GM23338 (cell line): ENCODE measurements around the gene HSPA12A. TPM values are rescaled to one million over a fixed set of nuclear protein-coding genes. Genes with fewer than 3 reads are reported as not detected.

Experiments
- ATAC-seq: fragments of 200-7000 bp; cut with Tn5 transposase; 3 replicates; pipeline ENCODE4 v1.9.1; 2020
- DNase-seq: peaks from one replicate; pipeline ENCODE4 v3.0.0-alpha.2; 2015; ENCODE audit warnings: low spot score
- H2AFZ ChIP-seq: fragments of 200-600 bp; sonication (generic); 2 replicates; pipeline ENCODE4 v1.8.0; 2016; ENCODE audit warnings: antibody characterized with exemption, mild to moderate bottlenecking, moderate library complexity
- H3F3A ChIP-seq: fragments of 200-600 bp; sonication (generic); replicated peaks from 2 replicates; pipeline ENCODE4 v1.8.0; 2017; ENCODE audit warnings: antibody characterized with exemption, mixed run types, low read depth
- H3K27ac ChIP-seq: fragments of 200-600 bp; sonication (generic); 2 replicates; pipeline ENCODE4 v1.6.1; 2016; ENCODE audit warnings: low read depth
- H3K27me3 ChIP-seq: fragments of 200-600 bp; sonication (generic); 2 replicates; pipeline ENCODE4 v1.8.0; 2016; ENCODE audit warnings: mild to moderate bottlenecking, mixed run types, moderate library complexity; ENCODE audit not compliant: insufficient read depth
- H3K36me3 ChIP-seq: fragments of 200-600 bp; sonication (generic); 2 replicates; pipeline ENCODE4 v1.8.0; 2016; ENCODE audit warnings: mild to moderate bottlenecking; ENCODE audit not compliant: insufficient read depth
- H3K4me1 ChIP-seq: fragments of 200-600 bp; sonication (generic); 2 replicates; pipeline ENCODE4 v1.8.0; 2016; ENCODE audit warnings: mild to moderate bottlenecking, moderate library complexity; ENCODE audit not compliant: insufficient read depth
- H3K4me2 ChIP-seq: fragments of 200-600 bp; sonication (generic); 2 replicates; pipeline ENCODE4 v1.7.1; 2017; ENCODE audit warnings: mixed run types
- H3K4me3 ChIP-seq: fragments of 200-600 bp; sonication (generic); 2 replicates; pipeline ENCODE4 v1.6.1; 2016; ENCODE audit warnings: mixed run types
- H3K79me2 ChIP-seq: fragments of 200-600 bp; sonication (generic); replicated peaks from 2 replicates; pipeline ENCODE4 v1.8.0; 2017; ENCODE audit warnings: mild to moderate bottlenecking; ENCODE audit not compliant: insufficient read depth
- H3K9me2 ChIP-seq: fragments of 200-600 bp; sonication (generic); 2 replicates; pipeline ENCODE4 v1.8.0; 2017; ENCODE audit not compliant: insufficient read depth
- H4K20me1 ChIP-seq: fragments of 200-600 bp; sonication (generic); replicated peaks from 2 replicates; pipeline ENCODE4 v1.8.0; 2017; ENCODE audit warnings: mild to moderate bottlenecking; ENCODE audit not compliant: insufficient read depth
- H3K27ac Mint-ChIP-seq: 2 replicates; pipeline ENCODE4 v1.8.0; 2020; ENCODE audit warnings: inconsistent platforms, mild to moderate bottlenecking, moderate library complexity, mixed read lengths
- H3K27me3 Mint-ChIP-seq: 3 replicates; pipeline ENCODE4 v1.8.0; 2022; ENCODE audit warnings: low read depth, mild to moderate bottlenecking, moderate library complexity, mixed read lengths, inconsistent platforms; ENCODE audit not compliant: insufficient read depth, poor library complexity
- H3K36me3 Mint-ChIP-seq: 3 replicates; pipeline ENCODE4 v1.8.0; 2021; ENCODE audit warnings: low read depth, mild to moderate bottlenecking, inconsistent platforms, moderate library complexity, mixed read lengths
- H3K4me1 Mint-ChIP-seq: 3 replicates; pipeline ENCODE4 v1.8.0; 2020; ENCODE audit warnings: mild to moderate bottlenecking, inconsistent platforms, mixed read lengths
- H3K4me3 Mint-ChIP-seq: 3 replicates; pipeline ENCODE4 v1.8.0; 2021; ENCODE audit warnings: moderate library complexity, mild to moderate bottlenecking, inconsistent platforms, mixed read lengths
- H3K9me3 Mint-ChIP-seq: 3 replicates; pipeline ENCODE4 v1.8.0; 2020; ENCODE audit warnings: moderate library complexity, mild to moderate bottlenecking, inconsistent platforms, mixed read lengths
- ETS1 ChIP-seq: IDR thresholded peaks from 2 replicates; pipeline ENCODE4 v1.6.1; 2016; ENCODE audit warnings: antibody characterized with exemption
- EZH2 ChIP-seq: fragments of 200-600 bp; sonication (generic); IDR thresholded peaks from one replicate; pipeline ENCODE4 v1.8.0; 2017; ENCODE audit warnings: antibody characterized with exemption, mild to moderate bottlenecking, low read depth; ENCODE audit not compliant: unreplicated experiment
- POLR2AphosphoS5 ChIP-seq: IDR thresholded peaks from 2 replicates; pipeline ENCODE4 v1.6.1; 2016; ENCODE audit warnings: antibody characterized with exemption, low read depth
- STAT1 ChIP-seq: IDR thresholded peaks from one replicate; pipeline ENCODE4 v1.6.1; 2016; ENCODE audit warnings: antibody characterized with exemption; ENCODE audit not compliant: unreplicated experiment
- ZNF114 ChIP-seq: fragments of 250-450 bp; sonication (Bioruptor Pico); IDR thresholded peaks from 2 replicates; pipeline ENCODE4 v1.5.0; 2020; ENCODE audit warnings: mild to moderate bottlenecking, moderate library complexity
- ZNF331 ChIP-seq: fragments of 250-450 bp; sonication (Bioruptor Pico); IDR thresholded peaks from 2 replicates; pipeline ENCODE4 v1.5.0; 2020; ENCODE audit warnings: low read depth, mild to moderate bottlenecking, moderate library complexity
- polyA plus RNA-seq: library from polyadenylated mRNA; unstranded; fragments of >200 nt; fragmentation: Nextera tagmentation; extraction: Ambion mirVana; gene quantifications from 2 replicates; pipeline ENCODE4 v1.2.1, GENCODE V29; 2016
- total RNA-seq: library from RNA; depleted of rRNA; stranded (reverse); fragments of >200 nt; shearing (Covaris generic); gene quantifications from 2 replicates; pipeline ENCODE4 v1.2.3, GENCODE V29; 2014
- TF ChIP-seq, protein P1 (sequence below), 2 experiments: fragments of 200-600 bp in 1 of 2; sonication (generic) in 1 of 2; conservative IDR thresholded peaks; 2 replicates each; pipeline versions ENCODE4 v1.5.1 to v1.6.1; 2016 to 2017; ENCODE audit warnings: antibody characterized with exemption in 2 of 2, low read depth in 2 of 2, mild to moderate bottlenecking in 2 of 2, moderate library complexity in 1 of 2
- TF ChIP-seq, protein P2 (sequence below): fragments of 250-450 bp; sonication (Bioruptor Pico); IDR thresholded peaks from 2 replicates; pipeline ENCODE4 v1.5.0; 2020; ENCODE audit warnings: mild to moderate bottlenecking, moderate library complexity

The HSPA12A gene
- total and polyA plus RNA-seq, 2 experiments from 2014 or later = 4.4 to 6.3 TPM

GRCh38 chr10:116764979-116765378 is 22.6 kb upstream of the HSPA12A start (continued):
- TF ChIP-seq, protein P1, sequence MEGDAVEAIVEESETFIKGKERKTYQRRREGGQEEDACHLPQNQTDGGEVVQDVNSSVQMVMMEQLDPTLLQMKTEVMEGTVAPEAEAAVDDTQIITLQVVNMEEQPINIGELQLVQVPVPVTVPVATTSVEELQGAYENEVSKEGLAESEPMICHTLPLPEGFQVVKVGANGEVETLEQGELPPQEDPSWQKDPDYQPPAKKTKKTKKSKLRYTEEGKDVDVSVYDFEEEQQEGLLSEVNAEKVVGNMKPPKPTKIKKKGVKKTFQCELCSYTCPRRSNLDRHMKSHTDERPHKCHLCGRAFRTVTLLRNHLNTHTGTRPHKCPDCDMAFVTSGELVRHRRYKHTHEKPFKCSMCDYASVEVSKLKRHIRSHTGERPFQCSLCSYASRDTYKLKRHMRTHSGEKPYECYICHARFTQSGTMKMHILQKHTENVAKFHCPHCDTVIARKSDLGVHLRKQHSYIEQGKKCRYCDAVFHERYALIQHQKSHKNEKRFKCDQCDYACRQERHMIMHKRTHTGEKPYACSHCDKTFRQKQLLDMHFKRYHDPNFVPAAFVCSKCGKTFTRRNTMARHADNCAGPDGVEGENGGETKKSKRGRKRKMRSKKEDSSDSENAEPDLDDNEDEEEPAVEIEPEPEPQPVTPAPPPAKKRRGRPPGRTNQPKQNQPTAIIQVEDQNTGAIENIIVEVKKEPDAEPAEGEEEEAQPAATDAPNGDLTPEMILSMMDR (conservative IDR thresholded peaks at IDR 0.05; ENCODE audit: low read depth in 2 of 2) = no peak
- no peak for TF ChIP-seq ETS1
- no peak for TF ChIP-seq ZNF114
- no peak for TF ChIP-seq ZNF331 (CRISPR knock-in tag)

DNA sequence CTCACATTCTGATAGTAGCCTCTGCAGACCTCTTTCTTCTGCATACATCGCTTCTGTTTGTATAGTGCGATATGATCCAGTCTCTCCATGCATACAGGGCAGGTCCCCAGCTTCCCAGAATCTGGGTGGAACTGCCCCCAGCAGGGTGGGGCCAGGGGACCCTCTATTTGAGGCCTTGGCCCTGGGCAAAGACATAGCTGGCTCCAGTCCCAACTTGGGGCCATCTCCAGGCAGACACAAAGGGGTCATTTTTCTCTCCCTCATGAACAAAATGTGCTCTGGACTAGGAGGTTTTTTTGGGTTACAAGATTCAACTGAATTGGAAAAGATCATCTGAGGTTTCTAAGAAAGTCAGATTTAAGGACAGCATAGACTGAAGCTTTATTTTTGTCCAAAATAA is 21.1 kb upstream of the HSPA12A start:
- ATAC-seq = no peak
- Histone ChIP-seq H3K36me3 (no peaks in the 10 kb centered on the region; the same call in 1 of the 2 replicates), H2AFZ (no peak overlapping the region), H3K27me3 (no peaks in the 10 kb centered on the region), H3F3A (no peaks in the 10 kb centered on the region), H3K4me3 (no peak overlapping the region), H3K4me2 (no peak overlapping the region), H3K4me1 (no peaks in the 10 kb centered on the region), H3K27ac (no peak overlapping the region), H4K20me1 (no peaks in the 10 kb centered on the region), H3K9me2 (0 out of 2 replicates have a peak, but pooled peaks cover 3% of the 10 kb centered on the region), H3K79me2 (no peaks in the 10 kb centered on the region)
- H3K9me3 Mint-ChIP-seq = peaks cover 10% of the 10 kb centered on the region; the same call in 2 of the 3 replicates
- no peak for TF ChIP-seq STAT1
- TF ChIP-seq, protein P1 (conservative IDR thresholded peaks at IDR 0.05; ENCODE audit: low read depth in 2 of 2) = no peak
- TF ChIP-seq POLR2AphosphoS5 = no peak
- no peak overlapping the region for H3K27ac Mint-ChIP-seq
- peaks cover 5% of the 10 kb centered on the region for H3K27me3 Mint-ChIP-seq
- peaks cover 3% of the 10 kb centered on the region; the same call in 1 of the 3 replicates for H3K36me3 Mint-ChIP-seq
- no peak for DNase-seq
- H3K4me3 Mint-ChIP-seq = no peak overlapping the region
- H3K4me1 Mint-ChIP-seq = no peaks in the 10 kb centered on the region; the same call in 2 of the 3 replicates

DNA sequence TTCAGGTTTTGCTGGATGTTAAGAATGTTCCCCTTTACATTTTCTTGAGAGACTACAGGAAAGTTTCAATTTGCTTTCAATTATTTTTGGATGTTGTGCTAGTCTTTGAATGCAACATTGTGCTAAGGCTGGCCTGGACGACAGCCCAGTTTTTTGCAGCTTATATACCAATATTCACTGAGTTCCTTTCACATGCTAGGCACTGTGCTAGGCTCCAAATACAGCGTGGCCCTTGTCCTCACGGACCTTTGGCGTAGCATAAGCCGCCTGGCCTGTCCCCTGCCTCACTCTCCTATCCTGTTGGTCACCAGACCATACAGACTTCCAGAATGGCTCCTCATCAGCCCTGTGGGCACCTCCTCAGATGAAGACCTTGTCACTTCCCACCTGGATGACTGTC is 19.5 kb upstream of the HSPA12A start:
- Mint-ChIP-seq H3K4me3 (no peak overlapping the region), H3K9me3 (peaks cover 10% of the 10 kb centered on the region; the same call in 2 of the 3 replicates), H3K27ac (no peak overlapping the region), H3K36me3 (peaks cover 3% of the 10 kb centered on the region; the same call in 1 of the 3 replicates), H3K4me1 (peaks cover 4% of the 10 kb centered on the region; the same call in 2 of the 3 replicates), H3K27me3 (peaks cover 5% of the 10 kb centered on the region)
- Histone ChIP-seq H3K4me3 (no peak overlapping the region), H3K4me1 (no peaks in the 10 kb centered on the region), H3K27ac (no peak overlapping the region), H3K79me2 (no peaks in the 10 kb centered on the region), H3K9me2 (0 out of 2 replicates have a peak, but pooled peaks cover 3% of the 10 kb centered on the region), H3F3A (no peaks in the 10 kb centered on the region), H4K20me1 (no peaks in the 10 kb centered on the region), H3K27me3 (no peaks in the 10 kb centered on the region), H3K4me2 (no peak overlapping the region), H3K36me3 (no peaks in the 10 kb centered on the region; the same call in 1 of the 2 replicates), H2AFZ (no peak overlapping the region)
- no peak for ATAC-seq
- no peak for DNase-seq
- TF ChIP-seq, protein P2, sequence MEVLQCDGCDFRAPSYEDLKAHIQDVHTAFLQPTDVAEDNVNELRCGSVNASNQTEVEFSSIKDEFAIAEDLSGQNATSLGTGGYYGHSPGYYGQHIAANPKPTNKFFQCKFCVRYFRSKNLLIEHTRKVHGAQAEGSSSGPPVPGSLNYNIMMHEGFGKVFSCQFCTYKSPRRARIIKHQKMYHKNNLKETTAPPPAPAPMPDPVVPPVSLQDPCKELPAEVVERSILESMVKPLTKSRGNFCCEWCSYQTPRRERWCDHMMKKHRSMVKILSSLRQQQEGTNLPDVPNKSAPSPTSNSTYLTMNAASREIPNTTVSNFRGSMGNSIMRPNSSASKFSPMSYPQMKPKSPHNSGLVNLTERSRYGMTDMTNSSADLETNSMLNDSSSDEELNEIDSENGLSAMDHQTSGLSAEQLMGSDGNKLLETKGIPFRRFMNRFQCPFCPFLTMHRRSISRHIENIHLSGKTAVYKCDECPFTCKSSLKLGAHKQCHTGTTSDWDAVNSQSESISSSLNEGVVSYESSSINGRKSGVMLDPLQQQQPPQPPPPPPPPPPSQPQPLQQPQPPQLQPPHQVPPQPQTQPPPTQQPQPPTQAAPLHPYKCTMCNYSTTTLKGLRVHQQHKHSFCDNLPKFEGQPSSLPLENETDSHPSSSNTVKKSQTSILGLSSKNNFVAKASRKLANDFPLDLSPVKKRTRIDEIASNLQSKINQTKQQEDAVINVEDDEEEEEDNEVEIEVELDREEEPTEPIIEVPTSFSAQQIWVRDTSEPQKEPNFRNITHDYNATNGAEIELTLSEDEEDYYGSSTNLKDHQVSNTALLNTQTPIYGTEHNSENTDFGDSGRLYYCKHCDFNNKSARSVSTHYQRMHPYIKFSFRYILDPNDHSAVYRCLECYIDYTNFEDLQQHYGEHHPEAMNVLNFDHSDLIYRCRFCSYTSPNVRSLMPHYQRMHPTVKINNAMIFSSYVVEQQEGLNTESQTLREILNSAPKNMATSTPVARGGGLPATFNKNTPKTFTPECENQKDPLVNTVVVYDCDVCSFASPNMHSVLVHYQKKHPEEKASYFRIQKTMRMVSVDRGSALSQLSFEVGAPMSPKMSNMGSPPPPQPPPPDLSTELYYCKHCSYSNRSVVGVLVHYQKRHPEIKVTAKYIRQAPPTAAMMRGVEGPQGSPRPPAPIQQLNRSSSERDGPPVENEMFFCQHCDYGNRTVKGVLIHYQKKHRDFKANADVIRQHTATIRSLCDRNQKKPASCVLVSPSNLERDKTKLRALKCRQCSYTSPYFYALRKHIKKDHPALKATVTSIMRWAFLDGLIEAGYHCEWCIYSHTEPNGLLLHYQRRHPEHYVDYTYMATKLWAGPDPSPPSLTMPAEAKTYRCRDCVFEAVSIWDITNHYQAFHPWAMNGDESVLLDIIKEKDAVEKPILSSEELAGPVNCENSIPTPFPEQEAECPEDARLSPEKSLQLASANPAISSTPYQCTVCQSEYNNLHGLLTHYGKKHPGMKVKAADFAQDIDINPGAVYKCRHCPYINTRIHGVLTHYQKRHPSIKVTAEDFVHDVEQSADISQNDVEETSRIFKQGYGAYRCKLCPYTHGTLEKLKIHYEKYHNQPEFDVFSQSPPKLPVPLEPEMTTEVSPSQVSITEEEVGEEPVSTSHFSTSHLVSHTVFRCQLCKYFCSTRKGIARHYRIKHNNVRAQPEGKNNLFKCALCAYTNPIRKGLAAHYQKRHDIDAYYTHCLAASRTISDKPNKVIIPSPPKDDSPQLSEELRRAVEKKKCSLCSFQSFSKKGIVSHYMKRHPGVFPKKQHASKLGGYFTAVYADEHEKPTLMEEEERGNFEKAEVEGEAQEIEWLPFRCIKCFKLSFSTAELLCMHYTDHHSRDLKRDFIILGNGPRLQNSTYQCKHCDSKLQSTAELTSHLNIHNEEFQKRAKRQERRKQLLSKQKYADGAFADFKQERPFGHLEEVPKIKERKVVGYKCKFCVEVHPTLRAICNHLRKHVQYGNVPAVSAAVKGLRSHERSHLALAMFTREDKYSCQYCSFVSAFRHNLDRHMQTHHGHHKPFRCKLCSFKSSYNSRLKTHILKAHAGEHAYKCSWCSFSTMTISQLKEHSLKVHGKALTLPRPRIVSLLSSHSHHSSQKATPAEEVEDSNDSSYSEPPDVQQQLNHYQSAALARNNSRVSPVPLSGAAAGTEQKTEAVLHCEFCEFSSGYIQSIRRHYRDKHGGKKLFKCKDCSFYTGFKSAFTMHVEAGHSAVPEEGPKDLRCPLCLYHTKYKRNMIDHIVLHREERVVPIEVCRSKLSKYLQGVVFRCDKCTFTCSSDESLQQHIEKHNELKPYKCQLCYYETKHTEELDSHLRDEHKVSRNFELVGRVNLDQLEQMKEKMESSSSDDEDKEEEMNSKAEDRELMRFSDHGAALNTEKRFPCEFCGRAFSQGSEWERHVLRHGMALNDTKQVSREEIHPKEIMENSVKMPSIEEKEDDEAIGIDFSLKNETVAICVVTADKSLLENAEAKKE (CRISPR knock-in tag) = no peak
- TF ChIP-seq EZH2 (no peak), ZNF114 (no peak)
